HepG2 (cell line): ENCODE results near the gene SERPINB10.

Source experiments
- BHLHE40 ChIP-seq: IDR thresholded peaks from 2 replicates; pipeline ENCODE4 v1.6.1; 2011; ENCODE audit warnings: low read length, improper control_type of control experiment
- CEBPB ChIP-seq: IDR thresholded peaks from 2 replicates; pipeline ENCODE4 v1.6.1; 2011; ENCODE audit warnings: low read depth, low read length, improper control_type of control experiment, borderline replicate concordance
- FIP1L1 ChIP-seq: fragments of 200-400 bp; formaldehyde crosslinking; IDR thresholded peaks from 2 replicates; pipeline ENCODE4 v1.6.1; 2018; ENCODE audit warnings: low read depth, mild to moderate bottlenecking, low read length, moderate library complexity, borderline replicate concordance; ENCODE audit not compliant: insufficient read depth
- FOXO1 ChIP-seq: sonication (generic); formaldehyde crosslinking; IDR thresholded peaks from 2 replicates; pipeline ENCODE4 v1.4.0; 2020; ENCODE audit warnings: missing genetic modification reagents
- GTF2F1 ChIP-seq: fragments of 150-350 bp; IDR thresholded peaks from 2 replicates; pipeline ENCODE4 v1.6.1; 2014; ENCODE audit warnings: low read length
- HDAC6 ChIP-seq: fragments of 200-600 bp; sonication (generic); IDR thresholded peaks from 2 replicates; pipeline ENCODE4 v1.7.0; 2017; ENCODE audit warnings: mild to moderate bottlenecking, antibody characterized with exemption, low read length, low read depth
- MYC ChIP-seq: sonication (generic); formaldehyde crosslinking; IDR thresholded peaks from 2 replicates; pipeline ENCODE4 v1.9.0; 2021; ENCODE audit warnings: missing genetic modification reagents, borderline replicate concordance
- SMAD1 ChIP-seq: sonication (generic); formaldehyde crosslinking; IDR thresholded peaks from 2 replicates; pipeline ENCODE4 v1.4.0; 2020; ENCODE audit warnings: missing genetic modification reagents, low read depth, mild to moderate bottlenecking, borderline replicate concordance
- ZNF180 ChIP-seq: sonication (generic); formaldehyde crosslinking; IDR thresholded peaks from 2 replicates; pipeline ENCODE4 v1.4.0; 2020; ENCODE audit warnings: low read depth, missing genetic modification reagents, borderline replicate concordance
- TF ChIP-seq, protein P1 (sequence below): sonication (generic); formaldehyde crosslinking; IDR thresholded peaks from 2 replicates; pipeline ENCODE4 v1.8.0; 2022; ENCODE audit warnings: mild to moderate bottlenecking, missing genetic modification reagents; ENCODE audit not compliant: insufficient replicate concordance
- TF ChIP-seq, protein P2 (sequence below): sonication (generic); formaldehyde crosslinking; IDR thresholded peaks from 2 replicates; pipeline ENCODE4 v1.5.0; 2020; ENCODE audit warnings: mild to moderate bottlenecking, missing genetic modification reagents, borderline replicate concordance
- TF ChIP-seq, protein P3 (sequence below): fragments of 450-650 bp; IDR thresholded peaks from 2 replicates; pipeline ENCODE4 v1.6.1; 2016
- TF ChIP-seq, protein P4 (sequence below): sonication (generic); formaldehyde crosslinking; IDR thresholded peaks from 2 replicates; pipeline ENCODE4 v1.5.0; 2020; ENCODE audit warnings: mild to moderate bottlenecking, missing genetic modification reagents, moderate library complexity

DNA sequence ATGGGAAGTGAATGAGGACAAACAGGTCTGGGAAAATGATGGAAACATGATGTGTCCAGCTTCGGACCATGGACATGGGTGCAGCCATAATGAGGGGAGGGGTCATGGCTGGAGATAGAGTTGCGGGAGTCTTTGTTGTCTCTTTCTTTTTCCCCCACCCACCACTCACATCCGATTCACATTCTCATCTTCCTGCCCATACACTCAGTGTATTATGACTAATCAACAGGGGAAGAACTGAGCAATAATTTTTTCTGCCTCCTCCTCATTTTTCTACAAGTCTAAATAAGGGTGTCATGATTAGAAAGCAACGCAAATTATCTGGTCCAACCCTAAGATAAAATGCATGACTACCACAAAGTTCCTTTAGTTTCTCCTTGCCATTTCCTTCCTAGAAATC lies 25.9 kb upstream of the SERPINB10 start:
- no peak for TF ChIP-seq MYC (CRISPR knock-in tag)
- TF ChIP-seq, protein P1, sequence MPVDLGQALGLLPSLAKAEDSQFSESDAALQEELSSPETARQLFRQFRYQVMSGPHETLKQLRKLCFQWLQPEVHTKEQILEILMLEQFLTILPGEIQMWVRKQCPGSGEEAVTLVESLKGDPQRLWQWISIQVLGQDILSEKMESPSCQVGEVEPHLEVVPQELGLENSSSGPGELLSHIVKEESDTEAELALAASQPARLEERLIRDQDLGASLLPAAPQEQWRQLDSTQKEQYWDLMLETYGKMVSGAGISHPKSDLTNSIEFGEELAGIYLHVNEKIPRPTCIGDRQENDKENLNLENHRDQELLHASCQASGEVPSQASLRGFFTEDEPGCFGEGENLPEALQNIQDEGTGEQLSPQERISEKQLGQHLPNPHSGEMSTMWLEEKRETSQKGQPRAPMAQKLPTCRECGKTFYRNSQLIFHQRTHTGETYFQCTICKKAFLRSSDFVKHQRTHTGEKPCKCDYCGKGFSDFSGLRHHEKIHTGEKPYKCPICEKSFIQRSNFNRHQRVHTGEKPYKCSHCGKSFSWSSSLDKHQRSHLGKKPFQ (CRISPR knock-in tag), result no peak
- no peak for TF ChIP-seq FOXO1 (CRISPR knock-in tag)
- TF ChIP-seq CEBPB, result no peak
- TF ChIP-seq SMAD1 (CRISPR knock-in tag), result no peak
- TF ChIP-seq GTF2F1, result no peak
- TF ChIP-seq BHLHE40, result no peak
- TF ChIP-seq, protein P2, sequence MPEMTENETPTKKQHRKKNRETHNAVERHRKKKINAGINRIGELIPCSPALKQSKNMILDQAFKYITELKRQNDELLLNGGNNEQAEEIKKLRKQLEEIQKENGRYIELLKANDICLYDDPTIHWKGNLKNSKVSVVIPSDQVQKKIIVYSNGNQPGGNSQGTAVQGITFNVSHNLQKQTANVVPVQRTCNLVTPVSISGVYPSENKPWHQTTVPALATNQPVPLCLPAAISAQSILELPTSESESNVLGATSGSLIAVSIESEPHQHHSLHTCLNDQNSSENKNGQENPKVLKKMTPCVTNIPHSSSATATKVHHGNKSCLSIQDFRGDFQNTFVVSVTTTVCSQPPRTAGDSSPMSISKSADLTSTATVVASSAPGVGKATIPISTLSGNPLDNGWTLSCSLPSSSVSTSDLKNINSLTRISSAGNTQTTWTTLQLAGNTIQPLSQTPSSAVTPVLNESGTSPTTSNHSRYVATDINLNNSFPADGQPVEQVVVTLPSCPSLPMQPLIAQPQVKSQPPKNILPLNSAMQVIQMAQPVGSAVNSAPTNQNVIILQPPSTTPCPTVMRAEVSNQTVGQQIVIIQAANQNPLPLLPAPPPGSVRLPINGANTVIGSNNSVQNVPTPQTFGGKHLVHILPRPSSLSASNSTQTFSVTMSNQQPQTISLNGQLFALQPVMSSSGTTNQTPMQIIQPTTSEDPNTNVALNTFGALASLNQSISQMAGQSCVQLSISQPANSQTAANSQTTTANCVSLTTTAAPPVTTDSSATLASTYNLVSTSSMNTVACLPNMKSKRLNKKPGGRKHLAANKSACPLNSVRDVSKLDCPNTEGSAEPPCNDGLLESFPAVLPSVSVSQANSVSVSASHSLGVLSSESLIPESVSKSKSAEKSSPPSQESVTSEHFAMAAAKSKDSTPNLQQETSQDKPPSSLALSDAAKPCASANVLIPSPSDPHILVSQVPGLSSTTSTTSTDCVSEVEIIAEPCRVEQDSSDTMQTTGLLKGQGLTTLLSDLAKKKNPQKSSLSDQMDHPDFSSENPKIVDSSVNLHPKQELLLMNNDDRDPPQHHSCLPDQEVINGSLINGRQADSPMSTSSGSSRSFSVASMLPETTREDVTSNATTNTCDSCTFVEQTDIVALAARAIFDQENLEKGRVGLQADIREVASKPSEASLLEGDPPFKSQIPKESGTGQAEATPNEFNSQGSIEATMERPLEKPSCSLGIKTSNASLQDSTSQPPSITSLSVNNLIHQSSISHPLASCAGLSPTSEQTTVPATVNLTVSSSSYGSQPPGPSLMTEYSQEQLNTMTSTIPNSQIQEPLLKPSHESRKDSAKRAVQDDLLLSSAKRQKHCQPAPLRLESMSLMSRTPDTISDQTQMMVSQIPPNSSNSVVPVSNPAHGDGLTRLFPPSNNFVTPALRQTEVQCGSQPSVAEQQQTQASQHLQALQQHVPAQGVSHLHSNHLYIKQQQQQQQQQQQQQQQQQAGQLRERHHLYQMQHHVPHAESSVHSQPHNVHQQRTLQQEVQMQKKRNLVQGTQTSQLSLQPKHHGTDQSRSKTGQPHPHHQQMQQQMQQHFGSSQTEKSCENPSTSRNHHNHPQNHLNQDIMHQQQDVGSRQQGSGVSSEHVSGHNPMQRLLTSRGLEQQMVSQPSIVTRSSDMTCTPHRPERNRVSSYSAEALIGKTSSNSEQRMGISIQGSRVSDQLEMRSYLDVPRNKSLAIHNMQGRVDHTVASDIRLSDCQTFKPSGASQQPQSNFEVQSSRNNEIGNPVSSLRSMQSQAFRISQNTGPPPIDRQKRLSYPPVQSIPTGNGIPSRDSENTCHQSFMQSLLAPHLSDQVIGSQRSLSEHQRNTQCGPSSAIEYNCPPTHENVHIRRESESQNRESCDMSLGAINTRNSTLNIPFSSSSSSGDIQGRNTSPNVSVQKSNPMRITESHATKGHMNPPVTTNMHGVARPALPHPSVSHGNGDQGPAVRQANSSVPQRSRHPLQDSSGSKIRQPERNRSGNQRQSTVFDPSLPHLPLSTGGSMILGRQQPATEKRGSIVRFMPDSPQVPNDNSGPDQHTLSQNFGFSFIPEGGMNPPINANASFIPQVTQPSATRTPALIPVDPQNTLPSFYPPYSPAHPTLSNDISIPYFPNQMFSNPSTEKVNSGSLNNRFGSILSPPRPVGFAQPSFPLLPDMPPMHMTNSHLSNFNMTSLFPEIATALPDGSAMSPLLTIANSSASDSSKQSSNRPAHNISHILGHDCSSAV, result no peak
- TF ChIP-seq ZNF180 (CRISPR knock-in tag), result no peak
- TF ChIP-seq, protein P3, sequence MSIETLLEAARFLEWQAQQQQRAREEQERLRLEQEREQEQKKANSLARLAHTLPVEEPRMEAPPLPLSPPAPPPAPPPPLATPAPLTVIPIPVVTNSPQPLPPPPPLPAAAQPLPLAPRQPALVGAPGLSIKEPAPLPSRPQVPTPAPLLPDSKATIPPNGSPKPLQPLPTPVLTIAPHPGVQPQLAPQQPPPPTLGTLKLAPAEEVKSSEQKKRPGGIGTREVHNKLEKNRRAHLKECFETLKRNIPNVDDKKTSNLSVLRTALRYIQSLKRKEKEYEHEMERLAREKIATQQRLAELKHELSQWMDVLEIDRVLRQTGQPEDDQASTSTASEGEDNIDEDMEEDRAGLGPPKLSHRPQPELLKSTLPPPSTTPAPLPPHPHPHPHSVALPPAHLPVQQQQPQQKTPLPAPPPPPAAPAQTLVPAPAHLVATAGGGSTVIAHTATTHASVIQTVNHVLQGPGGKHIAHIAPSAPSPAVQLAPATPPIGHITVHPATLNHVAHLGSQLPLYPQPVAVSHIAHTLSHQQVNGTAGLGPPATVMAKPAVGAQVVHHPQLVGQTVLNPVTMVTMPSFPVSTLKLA, result no peak
- no peak for TF ChIP-seq FIP1L1
- TF ChIP-seq HDAC6, result no peak
- TF ChIP-seq, protein P4, sequence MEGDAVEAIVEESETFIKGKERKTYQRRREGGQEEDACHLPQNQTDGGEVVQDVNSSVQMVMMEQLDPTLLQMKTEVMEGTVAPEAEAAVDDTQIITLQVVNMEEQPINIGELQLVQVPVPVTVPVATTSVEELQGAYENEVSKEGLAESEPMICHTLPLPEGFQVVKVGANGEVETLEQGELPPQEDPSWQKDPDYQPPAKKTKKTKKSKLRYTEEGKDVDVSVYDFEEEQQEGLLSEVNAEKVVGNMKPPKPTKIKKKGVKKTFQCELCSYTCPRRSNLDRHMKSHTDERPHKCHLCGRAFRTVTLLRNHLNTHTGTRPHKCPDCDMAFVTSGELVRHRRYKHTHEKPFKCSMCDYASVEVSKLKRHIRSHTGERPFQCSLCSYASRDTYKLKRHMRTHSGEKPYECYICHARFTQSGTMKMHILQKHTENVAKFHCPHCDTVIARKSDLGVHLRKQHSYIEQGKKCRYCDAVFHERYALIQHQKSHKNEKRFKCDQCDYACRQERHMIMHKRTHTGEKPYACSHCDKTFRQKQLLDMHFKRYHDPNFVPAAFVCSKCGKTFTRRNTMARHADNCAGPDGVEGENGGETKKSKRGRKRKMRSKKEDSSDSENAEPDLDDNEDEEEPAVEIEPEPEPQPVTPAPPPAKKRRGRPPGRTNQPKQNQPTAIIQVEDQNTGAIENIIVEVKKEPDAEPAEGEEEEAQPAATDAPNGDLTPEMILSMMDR (CRISPR knock-in tag), result no peak
